SKM-1 treated with dmso at 0.1 percent for 144 hours (cell line): ENCODE results near the gene MED13L.

ENCODE experiments used
- DNase-seq: peaks from one replicate; lab custom pipeline; 2025; ENCODE audit not compliant: unreplicated experiment; lab: John Stamatoyannopoulos, UW

Gene MED13L

GRCh38 chr12:116213885-116214527, 63.5 kb downstream of the MED13L start:
- no peak for DNase-seq

GRCh38 chr12:116213014-116213413, 64.5 kb downstream of the MED13L start:
- DNase-seq: no peak

- DNase-seq: no peak
Measured at GRCh38 chr12:116210762-116211161, 66.7 kb downstream of the MED13L start.

GRCh38 chr12:116210131-116210530, 67.4 kb downstream of the MED13L start:
- DNase-seq: no peak

GRCh38 chr12:116209503-116209902, 68.0 kb downstream of the MED13L start:
- DNase-seq: no peak

GRCh38 chr12:116207274-116207673, 70.2 kb downstream of the MED13L start:
- DNase-seq: no peak

GRCh38 chr12:116206828-116207227, 70.7 kb downstream of the MED13L start:
- no peak for DNase-seq

- no peak for DNase-seq
Measured at GRCh38 chr12:116204785-116205184, 72.7 kb downstream of the MED13L start.

- no peak for DNase-seq
Measured at GRCh38 chr12:116204169-116204568, 73.3 kb downstream of the MED13L start.

GRCh38 chr12:116202940-116203339, 74.6 kb downstream of the MED13L start:
- no peak for DNase-seq

- DNase-seq: no peak
Measured at GRCh38 chr12:116202433-116202832, 75.1 kb downstream of the MED13L start.

GRCh38 chr12:116201908-116202307, 75.6 kb downstream of the MED13L start:
- DNase-seq: no peak

- DNase-seq: no peak
Measured at GRCh38 chr12:116201359-116201758, 76.1 kb downstream of the MED13L start.

GRCh38 chr12:116200812-116201211, 76.7 kb downstream of the MED13L start:
- no peak for DNase-seq

GRCh38 chr12:116199160-116199706, 78.3 kb downstream of the MED13L start:
- no peak for DNase-seq

GRCh38 chr12:116196752-116197718, 80.5 kb downstream of the MED13L start:
- no peak for DNase-seq

- no peak for DNase-seq
Measured at GRCh38 chr12:116196226-116196625, 81.3 kb downstream of the MED13L start.

- no peak for DNase-seq
Measured at GRCh38 chr12:116194935-116195431, 82.5 kb downstream of the MED13L start.

- DNase-seq: no peak
Measured at GRCh38 chr12:116189692-116190091, 87.8 kb downstream of the MED13L start.

GRCh38 chr12:116188581-116188980, 88.9 kb downstream of the MED13L start:
- no peak for DNase-seq

GRCh38 chr12:116187151-116187511, 90.4 kb downstream of the MED13L start:
- DNase-seq: no peak
